ENCODE results near the gene CCDC187. TPM values are rescaled to one million over a fixed set of nuclear protein-coding genes. Genes with fewer than 3 reads are reported as not detected.

The CCDC187 gene
- total RNA-seq, 1 experiment from 2014 or later: 0.41 TPM

DNA sequence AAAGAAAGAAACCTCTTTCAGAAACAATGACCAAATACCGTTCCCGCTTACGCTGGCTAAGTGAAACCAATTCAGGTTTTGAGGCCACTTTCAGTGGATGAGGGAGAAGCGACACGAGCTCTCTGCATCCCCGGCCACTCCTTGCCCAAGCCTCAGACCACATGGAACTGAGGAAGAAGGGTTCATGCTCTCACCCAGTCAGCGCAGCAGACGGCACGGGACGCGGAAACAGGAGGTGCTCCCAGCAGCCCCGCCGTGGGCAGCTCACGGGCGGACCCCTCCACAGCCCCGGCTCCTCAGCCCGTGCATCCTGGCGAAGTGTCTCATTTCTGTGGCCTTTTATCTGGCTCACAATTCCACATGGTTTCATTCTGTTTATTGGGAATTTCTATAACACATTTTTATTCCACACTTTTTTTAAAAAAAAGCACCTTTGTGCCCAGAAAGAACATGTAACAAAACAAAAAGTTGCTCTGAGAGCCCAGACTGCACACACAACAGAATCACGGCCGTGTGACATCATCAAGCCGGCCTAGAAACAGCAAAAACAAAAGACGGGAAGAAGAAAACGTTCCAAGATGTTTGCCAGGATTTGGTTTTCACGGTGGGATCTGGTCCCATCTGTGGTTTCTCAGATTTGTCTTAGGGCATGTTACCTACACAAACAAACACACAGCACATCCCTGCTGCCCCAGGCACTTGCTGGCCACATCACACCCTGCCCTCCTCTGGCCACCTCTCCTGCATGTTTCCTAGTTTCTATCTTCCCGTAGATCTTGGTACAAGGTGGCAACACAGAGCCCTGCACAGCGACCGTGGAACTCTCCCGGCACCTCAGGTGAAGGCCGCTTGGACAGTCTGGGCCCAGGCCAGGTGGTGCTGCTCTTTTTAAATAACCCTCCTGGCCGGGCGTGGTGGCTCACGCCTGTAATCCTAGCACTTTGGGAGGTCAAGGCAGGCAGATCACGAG lies 74.5 kb downstream of the CCDC187 start:
- in situ Hi-C loops (cut with HindIII; ENCODE audit: low pct_unique_long_range_greater_than_20kb, low sequenced_read_pairs): no loop called here
- DNase-seq (ENCODE audit: low read depth): no peak

DNA sequence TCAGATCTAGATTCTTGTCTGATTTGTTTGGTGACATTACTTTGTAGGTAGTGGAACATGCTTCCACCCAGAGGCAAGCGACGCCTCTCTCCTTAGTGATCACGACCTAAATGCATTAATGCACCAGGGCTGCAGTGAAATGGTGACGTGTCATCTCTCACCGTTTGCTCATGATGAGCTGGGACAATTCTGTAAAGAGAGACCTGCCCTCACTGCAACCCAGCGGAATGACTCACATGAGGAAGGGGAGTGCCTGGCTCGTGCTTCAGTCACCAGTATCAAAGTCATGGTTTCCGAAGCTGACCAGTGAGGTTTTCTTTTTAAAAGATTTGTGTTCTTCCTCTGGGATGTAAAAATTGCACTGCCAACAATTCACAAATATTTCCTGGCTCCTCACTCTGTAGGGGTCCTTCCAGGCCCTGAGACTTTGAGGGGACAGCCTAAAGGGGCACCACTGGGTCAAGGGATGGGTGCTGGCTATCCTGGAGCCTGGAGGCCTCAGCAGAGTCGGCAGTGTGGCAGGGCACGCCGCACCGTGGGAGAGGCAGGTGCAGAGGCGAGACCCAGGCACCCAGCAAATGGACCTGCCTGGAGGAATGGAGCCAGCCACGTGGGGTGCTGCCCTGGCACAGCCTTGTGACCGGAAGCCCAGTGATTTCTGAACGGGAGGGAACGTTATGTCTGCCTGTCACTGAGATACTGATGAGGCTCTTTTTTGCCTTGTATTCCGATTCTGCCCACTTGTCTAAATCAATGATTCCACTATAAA lies 75.6 kb downstream of the CCDC187 start:
- DNase-seq (ENCODE audit: low read depth): peak; percentile 88
- in situ Hi-C loops (cut with HindIII; ENCODE audit: low pct_unique_long_range_greater_than_20kb, low sequenced_read_pairs): no loop called here

DNA sequence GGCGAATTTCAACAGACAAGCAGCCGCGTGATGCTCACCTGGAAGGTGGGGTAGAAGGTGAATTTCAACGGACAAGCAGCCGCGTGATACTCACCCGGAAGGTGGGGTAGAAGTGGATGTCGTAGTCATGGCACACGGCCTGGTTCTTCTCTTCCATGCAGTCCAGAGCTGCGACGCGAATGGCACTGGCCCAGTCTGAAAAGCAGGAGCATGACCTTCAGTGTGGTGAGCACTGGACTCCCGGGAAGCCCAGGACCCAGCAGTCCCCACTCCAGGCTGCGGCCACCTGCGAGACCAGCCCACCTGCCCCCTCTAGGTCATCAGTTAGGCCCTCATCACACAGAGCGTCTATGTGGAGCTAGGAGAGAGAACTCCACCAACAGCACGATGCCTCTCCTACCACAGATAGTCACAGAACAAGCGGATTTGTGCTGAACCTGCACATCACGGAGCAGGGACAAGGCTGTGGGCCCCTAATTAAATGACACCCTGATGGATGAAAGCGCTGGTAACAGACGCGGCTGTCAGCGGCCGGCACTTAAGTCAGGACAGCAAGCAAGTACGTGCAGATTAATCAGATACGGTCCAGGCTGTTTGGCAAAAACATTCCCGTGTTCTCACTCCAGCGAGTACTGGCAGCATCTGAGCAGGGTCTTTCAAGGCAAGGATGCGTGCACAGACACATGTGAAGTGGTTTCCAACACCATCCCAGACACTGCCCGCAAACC lies 77.0 kb downstream of the CCDC187 start:
- in situ Hi-C loops (cut with HindIII; ENCODE audit: low pct_unique_long_range_greater_than_20kb, low sequenced_read_pairs): no loop called here
- no peak for DNase-seq (ENCODE audit: low read depth)

DNA sequence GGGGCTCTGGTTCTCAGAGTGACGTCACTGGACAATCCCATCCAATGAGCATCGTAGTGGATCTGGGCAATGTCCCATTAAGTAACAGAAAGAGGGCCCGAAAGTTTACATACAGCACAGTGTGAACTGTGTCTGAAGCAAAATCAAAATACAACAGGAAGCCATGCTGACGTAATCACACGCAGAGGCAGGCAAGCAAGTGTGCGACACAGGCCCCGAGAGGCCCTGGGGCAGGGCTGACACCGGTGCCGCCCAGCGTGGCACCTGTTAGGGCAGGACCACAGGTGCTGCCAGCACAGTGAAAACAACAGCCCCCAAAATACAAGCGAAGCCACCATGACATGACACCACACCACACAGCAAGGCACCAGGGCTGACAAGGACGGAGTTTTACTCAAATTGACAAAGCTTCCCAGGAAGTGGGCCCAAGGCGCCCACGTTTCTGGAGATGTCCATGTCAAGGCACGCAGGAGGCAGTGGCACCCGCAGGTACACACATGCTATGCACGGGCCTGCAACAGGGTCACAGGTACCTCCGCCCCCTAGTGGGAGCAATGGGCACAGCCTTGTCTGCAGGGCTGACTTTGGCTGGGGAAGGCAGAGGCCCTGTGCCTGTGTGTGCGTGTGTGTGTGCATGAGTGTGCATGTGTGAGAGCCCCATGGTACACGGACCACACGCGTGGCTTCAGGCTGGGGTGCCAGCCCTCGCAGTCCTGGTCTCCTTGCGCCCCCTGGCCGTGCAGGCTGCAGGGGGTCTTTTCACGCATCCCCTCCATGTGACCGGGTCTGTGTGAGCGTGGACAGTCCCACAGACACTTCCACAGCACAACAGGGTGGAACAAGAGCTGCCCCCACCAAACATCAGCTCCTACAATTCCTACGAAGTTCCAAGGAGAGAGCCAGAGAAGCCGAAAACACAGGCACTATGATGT lies 77.9 kb downstream of the CCDC187 start:
- in situ Hi-C loops (cut with HindIII; ENCODE audit: low pct_unique_long_range_greater_than_20kb, low sequenced_read_pairs): no loop called here
- peak; percentile 35 for DNase-seq (ENCODE audit: low read depth)

DNA sequence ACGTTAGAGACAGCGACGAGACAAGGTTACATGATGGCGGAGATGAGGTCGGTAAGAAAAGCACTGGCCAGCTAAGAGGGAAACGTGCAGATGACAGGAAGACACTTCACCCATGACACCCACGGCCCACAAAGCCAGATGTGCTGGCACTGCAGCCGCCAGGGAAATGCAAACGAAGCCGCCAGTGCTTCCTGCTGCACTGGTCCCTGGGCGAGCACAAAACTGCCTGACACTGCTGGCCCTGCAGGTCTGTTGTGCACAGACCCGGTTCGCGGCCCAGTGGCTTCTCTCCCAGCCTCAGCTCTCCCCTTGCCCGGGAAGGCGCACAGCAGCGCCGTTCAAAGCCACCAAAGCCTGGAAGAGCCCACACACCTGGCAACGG lies 78.5 kb downstream of the CCDC187 start:
- DNase-seq (ENCODE audit: low read depth): no peak
- in situ Hi-C loops (cut with HindIII; ENCODE audit: low pct_unique_long_range_greater_than_20kb, low sequenced_read_pairs): no loop called here

DNA sequence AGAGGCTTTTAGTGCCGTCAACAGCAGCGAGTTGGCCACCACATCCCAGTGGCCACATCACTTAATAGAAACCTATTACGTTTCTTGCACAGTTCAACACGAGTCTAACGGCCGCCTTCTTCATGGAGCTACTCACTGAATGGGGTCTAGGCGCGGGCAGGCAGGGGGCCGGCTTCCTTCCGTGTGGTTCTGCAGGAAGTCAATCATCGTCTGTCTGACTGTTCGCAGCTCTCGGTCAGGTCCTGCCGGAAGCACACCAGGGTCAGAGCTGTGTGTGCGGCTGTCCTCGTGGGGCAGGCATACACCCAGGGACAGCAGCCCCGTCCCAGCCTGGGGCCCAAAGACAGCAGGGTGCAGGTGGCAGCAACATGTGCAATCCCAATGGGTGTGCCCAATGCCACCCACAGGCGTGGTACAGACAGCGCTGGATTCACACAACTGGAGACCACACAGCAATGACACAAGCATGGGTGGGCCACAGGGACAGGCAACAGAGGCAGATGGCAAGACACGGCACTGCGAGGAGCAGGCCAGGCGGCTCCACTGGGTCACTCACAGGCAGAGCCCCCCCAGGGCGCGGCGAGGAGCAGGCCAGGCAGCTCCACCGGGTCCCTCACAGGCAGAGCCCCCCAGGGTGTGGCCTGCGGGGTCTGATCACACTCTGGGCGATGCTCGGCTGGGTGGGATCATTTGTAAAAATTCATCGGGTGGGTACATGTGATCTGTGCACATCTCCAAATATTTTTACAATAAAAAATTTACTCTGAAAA lies 79.8 kb downstream of the CCDC187 start:
- in situ Hi-C loops (cut with HindIII; ENCODE audit: low pct_unique_long_range_greater_than_20kb, low sequenced_read_pairs): no loop called here
- DNase-seq (ENCODE audit: low read depth): no peak

DNA sequence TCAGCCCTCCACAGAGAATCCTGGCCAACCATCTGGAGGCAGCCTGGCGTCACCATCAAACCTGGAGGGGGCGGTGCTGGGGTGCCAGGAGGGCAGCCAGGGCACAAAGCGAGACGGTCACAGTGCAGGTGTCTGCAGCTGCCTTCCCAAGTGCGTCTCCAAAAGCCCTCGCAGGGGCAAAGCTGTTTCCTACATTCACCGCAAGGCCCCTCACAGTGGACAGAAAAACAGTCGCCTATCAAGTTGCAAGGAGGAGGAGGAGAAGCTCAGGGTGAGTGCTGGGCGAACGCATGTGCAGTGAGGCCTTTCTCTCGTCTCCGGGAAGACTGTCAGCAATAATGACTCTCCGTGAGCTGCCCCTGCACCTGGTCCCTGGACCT lies 81.0 kb downstream of the CCDC187 start:
- no peak for DNase-seq (ENCODE audit: low read depth)
- in situ Hi-C loops (cut with HindIII; ENCODE audit: low pct_unique_long_range_greater_than_20kb, low sequenced_read_pairs): no loop called here

DNA sequence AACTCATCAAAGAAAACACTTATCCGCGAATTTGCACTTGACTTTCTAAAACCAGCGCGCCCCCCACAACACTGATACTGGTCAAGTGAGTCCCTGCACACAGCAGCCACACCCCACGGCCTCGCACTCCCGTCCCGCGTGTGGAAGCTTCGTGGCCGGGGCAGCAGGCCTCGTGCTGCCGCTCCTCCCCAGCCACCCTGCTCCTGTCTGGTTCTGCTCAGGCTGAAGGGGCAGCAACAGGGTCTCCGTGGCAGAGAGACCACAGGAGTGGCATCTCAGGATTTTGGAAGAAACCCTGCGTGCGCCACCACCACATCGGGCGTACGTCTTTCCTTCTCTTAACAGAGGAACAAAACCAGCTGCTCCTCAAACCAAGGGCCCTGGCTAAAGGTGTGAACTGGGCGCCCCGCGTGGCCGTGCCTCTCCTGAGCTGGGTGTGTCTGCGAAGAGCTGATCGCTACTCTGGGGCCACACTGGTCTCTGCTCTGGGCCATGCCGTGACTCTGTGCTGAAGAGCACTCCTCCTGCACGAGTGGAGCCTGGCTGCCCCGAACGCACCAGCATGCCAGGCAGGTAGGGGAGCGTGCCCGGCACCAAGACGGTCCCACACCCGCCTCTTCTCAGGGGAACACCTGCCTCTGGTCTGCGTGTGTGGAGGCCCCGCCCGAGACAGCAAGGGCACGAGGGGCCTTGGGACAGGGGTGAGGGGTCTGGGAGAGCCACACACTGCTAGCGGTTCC lies 81.6 kb downstream of the CCDC187 start:
- DNase-seq (ENCODE audit: low read depth): no peak
- in situ Hi-C loops (cut with HindIII; ENCODE audit: low pct_unique_long_range_greater_than_20kb, low sequenced_read_pairs): no loop called here

DNA sequence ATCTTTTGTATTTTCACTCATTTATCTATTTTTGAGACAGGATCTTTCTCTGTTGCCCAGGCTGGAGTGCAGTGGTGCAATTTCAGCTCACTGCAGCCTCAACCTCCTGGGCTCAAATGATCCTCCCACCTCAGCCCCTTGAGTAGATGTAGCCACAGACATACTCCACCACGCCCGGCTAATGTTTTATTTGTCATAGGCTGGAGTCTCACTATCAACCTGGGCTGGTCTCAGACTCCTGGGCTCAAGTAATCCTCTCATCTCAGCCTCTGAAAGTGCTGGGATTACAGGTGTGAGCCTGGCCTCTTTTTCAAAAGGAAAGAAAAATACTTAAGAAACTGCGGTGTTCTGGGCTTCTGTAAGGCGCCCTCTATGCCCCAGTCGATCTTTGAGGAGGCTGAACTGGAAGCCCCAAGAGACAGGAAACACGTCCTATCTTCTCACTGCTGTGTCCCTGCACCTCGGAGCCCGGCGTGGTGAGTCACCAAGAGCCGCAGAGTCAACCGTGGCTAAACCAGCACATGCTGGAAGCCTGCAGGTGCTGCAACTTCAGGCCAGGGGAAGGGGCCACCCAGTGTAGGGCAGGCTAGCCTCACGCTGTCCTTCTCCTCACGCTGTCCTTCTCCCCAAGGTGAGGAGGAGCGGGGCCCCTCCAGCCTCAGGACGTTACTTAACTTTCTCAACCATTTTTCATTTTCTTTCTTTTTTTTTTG lies 83.7 kb downstream of the CCDC187 start:
- in situ Hi-C loops (cut with HindIII; ENCODE audit: low pct_unique_long_range_greater_than_20kb, low sequenced_read_pairs): no loop called here
- DNase-seq (ENCODE audit: low read depth): peak; percentile 58

DNA sequence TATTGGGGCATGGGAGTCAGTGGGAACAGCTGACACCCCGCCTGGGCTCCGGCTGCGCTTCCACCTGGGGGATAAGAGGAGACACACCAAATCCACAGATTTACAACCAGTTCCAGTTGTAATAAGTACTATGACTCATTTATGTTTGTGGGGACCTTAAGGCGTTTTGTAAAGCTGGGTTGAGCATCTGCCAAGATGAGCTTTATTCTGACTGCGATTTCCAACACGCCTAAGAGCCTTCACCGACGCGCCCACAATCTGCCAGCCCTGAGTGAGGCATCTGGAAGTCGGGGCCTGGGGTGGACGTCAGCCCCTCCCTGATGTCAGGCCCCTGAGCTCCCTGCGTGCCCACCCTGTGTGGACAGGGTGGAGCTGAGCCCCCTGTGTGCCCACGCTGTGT lies 84.6 kb downstream of the CCDC187 start:
- DNase-seq (ENCODE audit: low read depth): no peak
- in situ Hi-C loops (cut with HindIII; ENCODE audit: low pct_unique_long_range_greater_than_20kb, low sequenced_read_pairs): no loop called here

DNA sequence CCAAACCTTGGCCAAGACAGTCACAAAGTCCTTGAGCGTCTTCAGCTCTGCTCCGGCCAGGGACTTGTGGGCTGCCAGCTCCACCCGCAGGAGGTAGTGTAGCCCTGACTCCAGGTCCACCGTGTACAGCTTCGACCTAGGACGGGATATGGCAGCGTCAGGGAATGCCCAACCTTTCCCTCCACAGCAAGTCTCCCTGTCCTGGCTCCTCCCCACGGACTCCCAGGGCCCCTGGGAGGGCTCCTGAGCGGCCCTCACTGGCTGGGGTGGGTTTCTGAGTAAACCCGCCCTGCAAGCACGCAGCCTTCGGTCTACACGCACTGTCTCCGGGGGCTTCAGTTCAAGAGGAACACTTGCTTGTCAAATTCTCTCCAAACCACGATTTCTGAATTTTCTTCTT lies 85.2 kb downstream of the CCDC187 start:
- in situ Hi-C loops (cut with HindIII; ENCODE audit: low pct_unique_long_range_greater_than_20kb, low sequenced_read_pairs): no loop called here
- DNase-seq (ENCODE audit: low read depth): no peak

DNA sequence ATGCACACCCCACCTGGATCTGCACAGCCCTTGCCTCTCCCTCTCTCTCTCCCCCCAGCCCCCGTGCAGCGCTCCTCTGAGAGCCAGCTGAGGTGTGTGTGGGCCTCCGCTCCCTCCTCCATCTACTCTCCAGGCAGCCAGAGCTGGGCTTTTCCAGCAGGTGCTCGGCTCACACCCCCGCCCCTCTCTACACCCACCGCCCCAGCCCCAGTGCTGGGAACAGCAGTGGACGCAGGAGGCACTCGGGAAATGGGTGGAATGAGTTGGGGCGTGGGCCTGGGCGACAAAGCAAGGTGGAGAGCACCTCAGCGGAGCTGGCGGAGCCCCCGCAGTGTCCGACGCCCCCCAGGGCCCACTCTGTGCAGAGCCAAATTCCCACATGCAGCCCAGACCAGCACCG lies 85.6 kb downstream of the CCDC187 start:
- no peak for DNase-seq (ENCODE audit: low read depth)
- in situ Hi-C loops (cut with HindIII; ENCODE audit: low pct_unique_long_range_greater_than_20kb, low sequenced_read_pairs): no loop called here

DNA sequence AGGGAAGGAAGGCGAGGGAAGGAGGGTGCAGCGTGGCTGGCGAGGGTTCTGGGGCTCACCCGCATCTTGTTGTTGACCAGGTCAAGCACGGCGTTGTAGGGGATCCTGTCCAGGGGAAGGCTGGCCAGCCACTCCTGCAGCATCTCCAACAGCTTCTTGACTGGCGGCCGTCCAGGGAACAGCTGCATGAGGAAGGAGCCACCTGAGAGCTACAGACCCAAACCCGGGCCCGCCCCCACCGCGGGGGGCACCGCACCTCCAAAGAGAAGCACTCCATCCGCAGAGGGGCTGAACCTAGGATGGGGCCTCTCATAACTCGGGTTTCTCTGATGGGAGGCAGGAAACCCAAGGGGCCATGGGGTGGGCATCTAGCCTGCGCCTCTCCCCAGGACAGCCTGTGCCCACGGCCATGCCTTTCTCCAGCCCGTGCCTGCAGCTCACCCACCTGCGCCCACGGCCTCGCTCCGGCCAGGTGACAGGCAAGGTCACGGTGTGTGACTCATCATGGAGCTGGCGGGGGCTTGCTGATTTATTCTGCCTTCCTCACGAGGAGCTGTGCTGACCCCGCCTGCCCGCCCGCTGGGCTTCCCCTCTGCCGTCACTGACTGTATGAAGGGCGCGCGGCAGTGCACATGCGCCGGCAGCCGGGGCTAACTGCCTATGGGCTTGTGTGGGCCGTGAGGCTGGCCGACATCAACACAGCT lies 87.2 kb downstream of the CCDC187 start:
- DNase-seq (ENCODE audit: low read depth): no peak
- in situ Hi-C loops (cut with HindIII; ENCODE audit: low pct_unique_long_range_greater_than_20kb, low sequenced_read_pairs): no loop called here

DNA sequence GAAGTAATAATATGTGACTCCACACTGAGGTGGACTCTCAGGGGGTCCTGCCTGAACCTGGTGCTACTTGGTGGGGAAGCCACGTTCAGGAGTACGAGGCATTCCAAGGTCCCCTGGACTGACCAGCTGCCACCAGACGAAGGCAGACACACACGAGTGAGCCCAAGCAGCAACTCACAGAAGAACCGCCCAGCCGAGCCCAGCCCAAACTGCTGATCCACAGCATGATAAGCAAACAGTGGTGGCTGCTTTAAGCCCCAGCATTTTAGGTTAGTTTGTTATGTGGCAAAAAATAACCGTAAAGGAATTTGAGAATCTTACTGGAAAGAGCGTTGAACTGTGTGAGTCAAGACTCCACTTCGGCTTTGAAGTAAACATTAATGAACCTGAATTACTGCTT lies 90.2 kb downstream of the CCDC187 start:
- in situ Hi-C loops (cut with HindIII; ENCODE audit: low pct_unique_long_range_greater_than_20kb, low sequenced_read_pairs): no loop called here
- no peak for DNase-seq (ENCODE audit: low read depth)

DNA sequence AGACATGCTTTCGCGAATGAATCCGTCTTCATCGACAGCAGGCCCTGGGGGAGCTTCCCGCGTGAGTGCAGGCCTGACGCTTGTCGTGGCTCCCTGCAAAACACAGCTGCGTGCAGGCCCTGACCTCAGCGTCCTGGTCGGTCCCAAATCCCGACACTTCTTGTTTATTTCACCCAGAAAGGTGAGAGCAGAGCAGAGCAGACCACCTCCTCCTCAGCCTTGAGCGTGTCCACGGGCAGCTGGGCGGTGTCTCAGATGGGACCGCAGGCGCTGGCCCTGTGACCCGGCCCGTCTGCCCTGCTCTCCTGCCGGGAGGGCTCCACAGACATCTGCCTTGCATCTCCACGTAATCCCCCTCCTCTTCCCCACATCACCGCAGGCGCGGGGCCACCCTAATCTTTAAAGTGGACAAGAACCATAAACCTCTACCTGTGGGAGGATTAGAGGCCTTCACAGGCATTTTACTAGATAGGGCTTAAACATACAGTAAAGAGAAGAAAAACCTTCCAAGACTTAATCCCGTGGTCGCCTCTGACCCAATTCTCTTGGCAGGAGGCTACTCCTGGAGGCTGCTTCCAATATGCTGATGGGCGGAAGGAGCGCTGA lies 91.4 kb downstream of the CCDC187 start:
- no peak for DNase-seq (ENCODE audit: low read depth)
- in situ Hi-C loops (cut with HindIII; ENCODE audit: low pct_unique_long_range_greater_than_20kb, low sequenced_read_pairs): no loop called here

All from Caki2 (cell line).